Amniotic stem cell (primary cell): ENCODE results near the gene GABBR2.

Source experiments
- DNase-seq: peaks from one replicate; lab custom pipeline; 2025; lab: John Stamatoyannopoulos, UW

Gene GABBR2

GRCh38 chr9:98370300-98370975 lies 338.3 kb downstream of the GABBR2 start:
- no peak for DNase-seq

- no peak for DNase-seq
These were observed 338.8 kb downstream of the GABBR2 start for GRCh38 chr9:98369896-98370295.

GRCh38 chr9:98369471-98369870 lies 339.3 kb downstream of the GABBR2 start:
- no peak for DNase-seq

- DNase-seq: no peak
These were observed 339.7 kb downstream of the GABBR2 start for GRCh38 chr9:98369066-98369425.

- no peak for DNase-seq
These were observed 340.2 kb downstream of the GABBR2 start for GRCh38 chr9:98368366-98369065.

GRCh38 chr9:98367923-98368322 lies 340.8 kb downstream of the GABBR2 start:
- no peak for DNase-seq

- DNase-seq: no peak
These were observed 341.3 kb downstream of the GABBR2 start for GRCh38 chr9:98367371-98367900.

GRCh38 chr9:98365781-98366180 lies 343.0 kb downstream of the GABBR2 start:
- no peak for DNase-seq

GRCh38 chr9:98365227-98365669 lies 343.5 kb downstream of the GABBR2 start:
- no peak for DNase-seq

- DNase-seq: no peak
These were observed 344.6 kb downstream of the GABBR2 start for GRCh38 chr9:98364086-98364485.

- no peak for DNase-seq
These were observed 345.1 kb downstream of the GABBR2 start for GRCh38 chr9:98363644-98364043.

- no peak for DNase-seq
These were observed 346.0 kb downstream of the GABBR2 start for GRCh38 chr9:98362624-98363252.

- no peak for DNase-seq
These were observed 347.1 kb downstream of the GABBR2 start for GRCh38 chr9:98361645-98362044.

GRCh38 chr9:98360176-98360708 lies 348.5 kb downstream of the GABBR2 start:
- DNase-seq: no peak

- DNase-seq: no peak
These were observed 349.2 kb downstream of the GABBR2 start for GRCh38 chr9:98359569-98359968.

GRCh38 chr9:98357921-98358535 lies 350.7 kb downstream of the GABBR2 start:
- DNase-seq: no peak

- DNase-seq: no peak
These were observed 351.6 kb downstream of the GABBR2 start for GRCh38 chr9:98356953-98357690.

- DNase-seq: no peak
These were observed 352.4 kb downstream of the GABBR2 start for GRCh38 chr9:98356326-98356725.

- DNase-seq: no peak
These were observed 357.4 kb downstream of the GABBR2 start for GRCh38 chr9:98351370-98351769.

- DNase-seq: no peak
These were observed 361.1 kb downstream of the GABBR2 start for GRCh38 chr9:98347642-98348041.

GRCh38 chr9:98345011-98345410 lies 363.7 kb downstream of the GABBR2 start:
- no peak for DNase-seq

GRCh38 chr9:98344581-98344980 lies 364.2 kb downstream of the GABBR2 start:
- no peak for DNase-seq
